DMS153 treated with DMSO at 0.1 percent for 48 hours (cell line): ENCODE results near the gene PARVG.

Experiments used
- DNase-seq: peaks from one replicate; lab custom pipeline; 2025; ENCODE audit not compliant: unreplicated experiment; lab: John Stamatoyannopoulos, UW

The PARVG gene

DNA sequence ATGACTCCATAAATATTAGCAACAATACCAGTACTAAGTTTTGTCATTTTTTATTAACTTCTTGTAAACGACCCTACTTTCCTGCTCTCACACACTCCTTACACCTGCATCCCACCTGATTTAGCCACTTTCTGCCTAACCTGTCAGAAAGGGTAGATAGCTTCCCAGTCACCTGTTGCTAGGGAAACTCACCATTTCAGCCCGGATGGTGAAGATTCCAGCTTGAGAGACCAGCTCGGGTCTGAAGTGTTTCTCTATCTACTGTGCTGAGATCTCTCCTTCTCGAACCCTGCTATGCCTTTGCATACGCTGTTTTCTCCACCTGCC is at the start of gene PARVG:
Gene PARVG, plus strand, starts transcription at position 220 of the 327 bp plus-strand sequence. CDS start 2,405 bp downstream, outside the sequence.
- DNase-seq = no peak

DNA sequence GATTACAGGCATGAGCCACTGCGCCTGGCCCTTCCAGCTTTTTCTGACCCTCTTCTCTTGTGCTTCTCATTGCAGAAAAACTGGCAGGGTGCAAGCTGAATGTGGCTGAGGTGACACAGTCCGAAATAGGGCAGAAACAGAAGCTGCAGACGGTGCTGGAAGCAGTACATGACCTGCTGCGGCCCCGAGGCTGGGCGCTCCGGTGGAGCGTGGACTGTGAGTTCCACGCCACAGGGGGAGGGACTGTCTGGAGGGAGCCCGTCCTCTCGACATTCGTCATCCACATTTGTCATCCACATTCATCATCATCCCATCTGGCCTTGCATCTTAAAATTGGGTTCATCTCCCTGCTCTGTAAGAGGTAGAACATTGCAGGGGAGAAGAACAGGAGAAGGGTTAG is 49.3 kb upstream of the PARVG start:
- DNase-seq = no peak

- no peak for DNase-seq
Observed at GRCh38 chr22:44131989-44132685, 48.6 kb upstream of the PARVG start.

- no peak for DNase-seq
Observed at GRCh38 chr22:44132724-44133123, 48.0 kb upstream of the PARVG start.

GRCh38 chr22:44133161-44133560 is 47.6 kb upstream of the PARVG start:
- no peak for DNase-seq

DNA sequence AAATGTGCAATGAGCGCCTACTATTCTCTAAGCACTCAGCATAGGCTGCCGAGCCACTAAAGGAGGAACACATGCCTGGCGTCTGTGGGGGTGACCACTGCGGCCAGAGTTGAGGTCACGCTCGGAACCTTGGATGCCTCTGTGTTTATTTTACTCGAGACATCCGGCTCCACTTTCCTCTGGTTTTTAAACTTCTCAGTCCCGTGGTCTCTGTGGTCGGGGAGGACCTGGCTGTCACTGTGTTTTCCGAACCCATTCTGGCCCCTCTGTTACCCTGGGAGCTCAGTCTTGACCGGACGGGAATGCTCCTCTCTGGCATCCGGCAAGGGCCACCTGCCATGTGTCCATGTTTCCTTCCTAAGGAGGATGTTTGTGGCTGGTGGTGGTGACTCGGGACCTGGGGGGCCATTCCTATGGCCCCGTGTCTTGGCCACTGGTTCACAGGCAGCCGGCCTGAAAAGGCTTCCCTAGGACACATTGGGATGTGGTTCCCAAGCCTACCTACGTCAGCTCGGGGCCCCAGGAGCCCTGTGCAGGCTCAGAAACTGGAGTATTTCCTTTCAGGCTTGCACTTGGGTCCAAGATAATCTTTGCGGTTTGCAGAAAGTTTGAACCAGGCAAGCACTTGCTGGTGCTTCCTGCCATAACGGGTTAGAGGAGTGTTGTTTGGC is 46.7 kb upstream of the PARVG start:
- no peak for DNase-seq

GRCh38 chr22:44136112-44136511 is 44.6 kb upstream of the PARVG start:
- DNase-seq = no peak

- DNase-seq = no peak
Observed at GRCh38 chr22:44136786-44137185, 43.9 kb upstream of the PARVG start.

GRCh38 chr22:44137415-44137814 is 43.3 kb upstream of the PARVG start:
- DNase-seq = no peak

GRCh38 chr22:44139773-44140172 is 41.0 kb upstream of the PARVG start:
- no peak for DNase-seq

GRCh38 chr22:44142421-44143104 is 38.2 kb upstream of the PARVG start:
- no peak for DNase-seq

GRCh38 chr22:44143105-44143474 is 37.6 kb upstream of the PARVG start:
- DNase-seq = peak; percentile 2

GRCh38 chr22:44143579-44143978 is 37.1 kb upstream of the PARVG start:
- no peak for DNase-seq

GRCh38 chr22:44144046-44144569 is 36.6 kb upstream of the PARVG start:
- no peak for DNase-seq

DNA sequence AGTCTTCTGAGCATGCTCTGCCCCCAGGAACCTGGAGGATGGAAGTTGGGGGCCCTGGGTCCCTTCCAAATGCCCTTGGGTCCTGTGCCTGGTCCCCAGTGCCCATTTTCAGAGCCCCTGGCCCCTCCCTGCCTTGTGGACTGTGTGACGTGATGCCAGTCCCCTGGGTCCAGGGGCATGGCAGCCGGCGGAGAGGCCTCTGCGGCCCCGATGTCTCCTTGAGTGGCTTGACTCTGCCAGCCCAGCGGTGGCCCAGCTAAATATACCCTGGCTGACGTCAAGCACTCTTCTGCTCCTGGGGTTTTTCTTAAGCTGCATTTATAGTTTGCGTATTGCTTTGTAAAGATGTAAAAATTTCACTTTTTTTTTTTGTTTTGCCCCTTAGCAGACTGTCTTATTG is 35.2 kb upstream of the PARVG start:
- DNase-seq = no peak

DNA sequence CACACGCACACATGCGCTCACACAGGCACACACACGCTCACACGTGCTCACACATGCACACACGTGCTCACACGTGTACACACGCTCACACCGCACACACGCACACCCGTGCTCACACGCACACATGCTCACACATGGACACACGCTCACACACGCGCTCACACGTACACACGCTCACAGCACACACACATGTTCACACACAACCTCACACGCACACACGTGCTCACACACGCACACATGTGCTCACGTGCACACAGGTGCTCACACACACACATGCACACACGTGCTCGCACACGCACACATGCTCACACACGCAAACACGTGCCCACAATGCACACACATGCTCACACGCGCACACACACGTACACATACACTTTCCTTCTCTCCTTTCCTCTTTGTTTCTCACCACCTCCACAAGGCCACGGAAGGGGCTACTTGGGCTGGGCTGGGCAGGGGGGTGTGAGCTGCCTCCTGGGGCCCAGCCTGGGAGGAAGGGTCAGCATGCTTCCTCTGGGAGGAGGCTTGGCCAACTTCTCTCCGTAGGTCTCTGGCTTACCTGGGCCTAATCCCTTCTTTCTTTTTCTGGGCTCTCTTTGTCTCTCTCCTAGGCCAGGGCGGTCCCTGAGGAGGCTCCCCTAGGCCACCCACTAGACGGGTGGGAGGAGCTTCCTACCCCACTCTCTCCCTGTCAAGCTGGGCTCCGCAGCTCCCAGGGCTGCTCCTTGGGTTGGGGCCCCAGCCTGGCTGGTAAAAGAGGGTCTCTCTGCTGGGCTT is 34.5 kb upstream of the PARVG start:
- DNase-seq = no peak

GRCh38 chr22:44147008-44147645 is 33.6 kb upstream of the PARVG start:
- no peak for DNase-seq

DNA sequence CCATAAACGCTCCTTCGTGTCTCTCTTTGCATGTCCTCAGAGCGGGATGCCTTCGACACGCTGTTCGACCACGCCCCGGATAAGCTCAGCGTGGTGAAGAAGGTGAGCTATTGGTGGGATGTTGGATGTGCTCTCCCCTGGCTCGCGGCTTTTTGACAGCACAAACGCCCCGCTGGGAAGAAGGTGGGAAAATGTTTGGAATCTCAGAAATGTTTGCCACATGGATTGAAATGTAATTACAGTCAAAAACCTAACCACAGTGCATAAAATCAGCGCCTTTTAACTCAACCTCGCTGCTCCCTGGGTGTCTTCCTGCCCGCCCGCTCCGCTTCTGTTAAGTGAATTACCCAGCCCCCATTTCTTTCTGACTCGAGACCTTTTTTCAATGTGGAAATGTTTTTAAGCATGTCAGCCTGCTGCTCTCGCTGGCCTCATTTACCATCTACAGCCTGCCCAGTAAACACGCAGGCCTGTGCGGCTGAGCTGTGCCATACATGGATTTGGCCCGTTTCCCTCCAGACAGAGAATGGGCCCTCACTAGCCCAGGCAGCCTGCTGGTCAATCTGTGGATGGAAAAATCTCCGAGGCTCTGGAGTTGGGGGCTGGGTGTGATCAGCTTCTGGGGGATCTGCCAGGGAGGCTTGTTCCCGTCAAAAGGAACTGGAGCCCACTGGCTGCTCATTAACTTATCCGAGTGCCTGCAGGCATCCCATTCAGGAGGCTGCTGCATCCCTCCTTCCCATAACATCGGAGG is 32.7 kb upstream of the PARVG start:
- DNase-seq = no peak

- no peak for DNase-seq
Observed at GRCh38 chr22:44151676-44152075, 29.0 kb upstream of the PARVG start.

- no peak for DNase-seq
Observed at GRCh38 chr22:44153710-44154109, 27.0 kb upstream of the PARVG start.
